IMR-90 (cell line): ENCODE measurements around the gene RAF1. TPM values are rescaled to one million over a fixed set of nuclear protein-coding genes. Genes with fewer than 3 reads are reported as not detected.

Source experiments
- ATAC-seq: fragments of 200-7000 bp; cut with Tn5 transposase; 2 replicates; pipeline ENCODE4 v1.9.1; 2020; ENCODE audit warnings: low read depth, mild to moderate bottlenecking, moderate library complexity
- BruUV-seq: library from RNA; stranded (reverse); fragments of 400-500 nt; replicated peaks from 2 replicates; lab custom pipeline; 2021; lab: Mats Ljungman, UMichigan
- CTCF ChIA-PET: fragments of 300-600 bp; formaldehyde crosslinking; extraction: SDS; loops from one replicate; lab custom pipeline; 2021; ENCODE audit warnings: antibody characterized with exemption; lab: Yijun Ruan, JAX
- POLR2A ChIA-PET: fragments of 300-600 bp; sonication (Branson Sonifier 250); formaldehyde crosslinking; loops from one replicate; lab custom pipeline; 2022; ENCODE audit warnings: antibody characterized with exemption; ENCODE audit not compliant: unreplicated experiment; lab: Charles Lee
- DNase-seq: peaks from one replicate; pipeline ENCODE4 v3.0.0; 2013
- H2AFZ ChIP-seq: replicated peaks from 2 replicates; pipeline ENCODE3; 2013; ENCODE audit warnings: low read length, mild to moderate bottlenecking; ENCODE audit not compliant: poor library complexity
- H2AK5ac ChIP-seq: 2 replicates; pipeline ENCODE4 v1.6.1; 2013; ENCODE audit warnings: low read depth, low read length, inconsistent platforms
- H2AK9ac ChIP-seq: replicated peaks from 2 replicates; pipeline ENCODE3; 2013; ENCODE audit warnings: mild to moderate bottlenecking, low read depth, low read length, moderate library complexity; ENCODE audit not compliant: poor library complexity
- H2BK120ac ChIP-seq: 2 replicates; pipeline ENCODE4 v1.6.1; 2013; ENCODE audit warnings: low read depth, low read length, inconsistent platforms
- H2BK15ac ChIP-seq: 3 replicates; pipeline ENCODE4 v1.6.1; 2013; ENCODE audit warnings: low read depth, low read length, inconsistent platforms
- H2BK20ac ChIP-seq: 2 replicates; pipeline ENCODE4 v1.6.1; 2013; ENCODE audit warnings: low read depth, mild to moderate bottlenecking, inconsistent platforms, low read length, moderate library complexity
- H2BK5ac ChIP-seq: 2 replicates; pipeline ENCODE4 v1.6.1; 2013; ENCODE audit warnings: mild to moderate bottlenecking, low read depth, low read length, inconsistent platforms; ENCODE audit not compliant: poor library complexity, severe bottlenecking
- H3K14ac ChIP-seq: replicated peaks from 2 replicates; pipeline ENCODE4 v1.6.1; 2013; ENCODE audit warnings: low read depth, low read length, inconsistent platforms
- H3K18ac ChIP-seq: 2 replicates; pipeline ENCODE4 v1.6.1; 2013; ENCODE audit warnings: low read depth, low read length, control low read depth
- H3K23ac ChIP-seq: 2 replicates; pipeline ENCODE4 v1.6.1; 2013; ENCODE audit warnings: low read depth, low read length, inconsistent platforms
- H3K27ac ChIP-seq: 2 replicates; pipeline ENCODE4 v1.5.1; 2013; ENCODE audit warnings: mild to moderate bottlenecking, control low read depth, low read length; ENCODE audit not compliant: insufficient read depth
- H3K27me3 ChIP-seq: 2 replicates; pipeline ENCODE4 v1.6.1; 2013; ENCODE audit warnings: low read length; ENCODE audit not compliant: control insufficient read depth, insufficient read depth
- H3K36me3 ChIP-seq: 2 replicates; pipeline ENCODE4 v1.6.1; 2013; ENCODE audit warnings: low read length, mixed read lengths; ENCODE audit not compliant: control insufficient read depth, insufficient read depth
- H3K4ac ChIP-seq: 2 replicates; pipeline ENCODE4 v1.6.1; 2013; ENCODE audit warnings: low read depth, low read length, inconsistent platforms
- H3K4me1 ChIP-seq: 2 replicates; pipeline ENCODE4 v1.6.1; 2013; ENCODE audit warnings: low read length, mixed read lengths; ENCODE audit not compliant: control insufficient read depth, insufficient read depth
- H3K4me2 ChIP-seq: 2 replicates; pipeline ENCODE4 v1.6.1; 2013; ENCODE audit warnings: low read depth, mild to moderate bottlenecking, control low read depth, low read length, moderate library complexity
- H3K4me3 ChIP-seq: 2 replicates; pipeline ENCODE4 v1.5.1; 2013; ENCODE audit warnings: low read depth, mild to moderate bottlenecking, control low read depth, low read length, moderate library complexity; ENCODE audit not compliant: insufficient read depth
- H3K56ac ChIP-seq: 2 replicates; pipeline ENCODE4 v1.6.1; 2013; ENCODE audit warnings: low read length, inconsistent platforms; ENCODE audit not compliant: insufficient read depth; ENCODE audit errors: extremely low read depth
- H3K79me1 ChIP-seq, 2 experiments: 2 replicates each; pipeline ENCODE4 v1.6.1; 2013; ENCODE audit warnings: low read length in 2 of 2, inconsistent platforms in 1 of 2, low read depth in 1 of 2
- H3K9ac ChIP-seq: 2 replicates; pipeline ENCODE4 v1.6.1; 2013; ENCODE audit warnings: low read depth, low read length, control low read depth
- H3K9me1 ChIP-seq: 2 replicates; pipeline ENCODE4 v1.6.1; 2013; ENCODE audit warnings: low read length, inconsistent platforms; ENCODE audit not compliant: insufficient read depth
- H3K9me3 ChIP-seq: 2 replicates; pipeline ENCODE4 v1.6.1; 2013; ENCODE audit warnings: low read length; ENCODE audit not compliant: control insufficient read depth, insufficient read depth
- H4K20me1 ChIP-seq: 2 replicates; pipeline ENCODE4 v1.6.1; 2013; ENCODE audit warnings: low read length, inconsistent platforms; ENCODE audit not compliant: insufficient read depth
- H4K5ac ChIP-seq: 2 replicates; pipeline ENCODE4 v1.6.1; 2013; ENCODE audit warnings: mild to moderate bottlenecking, low read depth, low read length, control low read depth
- H4K8ac ChIP-seq, 2 experiments: 2 replicates each; pipeline ENCODE4 v1.6.1; 2013; ENCODE audit warnings: low read depth in 2 of 2, low read length in 2 of 2, control low read depth in 1 of 2, inconsistent platforms in 1 of 2
- H4K91ac ChIP-seq: 2 replicates; pipeline ENCODE4 v1.6.1; 2013; ENCODE audit warnings: low read depth, low read length, inconsistent platforms; ENCODE audit not compliant: insufficient read depth
- CEBPB ChIP-seq: IDR thresholded peaks from 2 replicates; pipeline ENCODE4 v1.6.1; 2012; ENCODE audit warnings: low read depth, low read length, improper control_type of control experiment
- FOS ChIP-seq: fragments of 150-350 bp; IDR thresholded peaks from 2 replicates; pipeline ENCODE4 v1.6.1; 2016; ENCODE audit warnings: low read depth, low read length
- WGBS, 2 experiments: methylation state at CpG; one replicate each; pipeline versions ENCODE4 v1.1.5 to v1.1.7; 2013; ENCODE audit warnings: missing lambda C conversion rate in 2 of 2; ENCODE audit not compliant: insufficient read length in 1 of 2; ENCODE audit errors: extremely low coverage in 2 of 2; 5-methylcytosine and 5-hydroxymethylcytosine counted together
- dilution Hi-C: fragments of 300-500 bp; cut with HindIII; formaldehyde crosslinking; loops from one replicate; pipeline ENCODE4 v1.14.3; 2018; ENCODE audit warnings: low sequenced_read_pairs; ENCODE audit not compliant: unreplicated experiment
- in situ Hi-C: fragments of 300-500 bp; cut with MboI; formaldehyde crosslinking; loops from 3 replicates; pipeline ENCODE4 v1.14.3; 2019; ENCODE audit warnings: low sequenced_read_pairs, inconsistent platforms, mixed read lengths
- intact Hi-C: fragments of 100-400 bp; cut with micrococcal nuclease; formaldehyde crosslinking; loops from 2 replicates; pipeline ENCODE4 v1.10.0; 2022
- polyA plus RNA-seq, 3 experiments: library from polyadenylated mRNA; depleted of rRNA; stranded (reverse); fragments of >200 nt; gene quantifications; 2 replicates each; pipeline ENCODE4 v1.2.3, GENCODE V29; 2012; ENCODE audit warnings: low replicate concordance in 1 of 3
- total RNA-seq: library from RNA; depleted of rRNA; stranded (reverse); fragments of >200 nt; gene quantifications from 2 replicates; pipeline ENCODE4 v1.2.3, GENCODE V29; 2012

RAF1 gene
- total and polyA plus RNA-seq, 2 of the 4 experiments (the other 2 are of a cell fraction) = 115 to 151 TPM

DNA sequence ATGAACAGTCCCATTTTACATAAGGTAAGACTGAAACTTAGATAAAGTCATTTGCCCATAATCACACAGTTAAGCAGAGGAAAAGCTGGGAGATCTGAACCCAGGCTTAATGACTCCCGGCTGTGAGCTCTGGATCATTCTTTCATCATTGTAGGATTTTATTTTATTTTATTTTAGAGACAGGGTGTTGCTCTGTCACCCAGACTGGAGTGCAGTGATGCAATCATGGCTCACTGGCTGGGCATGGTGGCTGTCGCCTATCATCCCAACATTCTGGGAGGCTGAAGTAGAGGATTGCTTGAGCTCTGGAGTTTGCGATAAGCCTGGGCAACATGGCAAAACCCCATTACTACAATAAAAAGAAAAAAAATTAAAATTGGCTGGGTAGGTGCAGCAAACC, 31.2 kb upstream of the RAF1 start:
- H3K14ac ChIP-seq = no peak overlapping the region
- no peak overlapping the region for H4K8ac ChIP-seq
- H2AFZ ChIP-seq = no peak overlapping the region
- WGBS, 2 experiments = no CpG with 5 or more reads among the region's 3 CpGs
- ChIA-PET POLR2A (no interaction called here), CTCF (no interaction called here)
- H3K4me3 ChIP-seq = no peak overlapping the region
- no peaks in the 10 kb centered on the region for H3K9me3 ChIP-seq
- 0 out of 2 replicates have a peak, but pooled peaks cover 2% of the 10 kb centered on the region for H3K4me1 ChIP-seq
- H4K5ac ChIP-seq = no peak overlapping the region
- H3K4ac ChIP-seq = no peak overlapping the region
- no peak overlapping the region for H2BK15ac ChIP-seq
- intact Hi-C loops = no loop called here
- no peak overlapping the region for H2BK120ac ChIP-seq
- in situ Hi-C loops = no loop called here
- H3K27ac ChIP-seq = no peak overlapping the region
- no TSS peak for BruUV-seq
- H3K27me3 ChIP-seq = no peaks in the 10 kb centered on the region; the same call in 1 of the 2 replicates
- H3K9ac ChIP-seq = no peak overlapping the region
- dilution Hi-C loops = no loop called here
- H3K9me1 ChIP-seq = no peaks in the 10 kb centered on the region; the same call in 1 of the 2 replicates
- H2AK9ac ChIP-seq = no peak overlapping the region
- no peak overlapping the region for H3K56ac ChIP-seq
- H3K18ac ChIP-seq = no peak overlapping the region
- TF ChIP-seq CEBPB = peak; percentile 66
- no peak for TF ChIP-seq FOS
- ATAC-seq = no peak
- H3K4me2 ChIP-seq = no peak overlapping the region
- DNase-seq = no peak
- no peak overlapping the region for H2AK5ac ChIP-seq
- H2BK5ac ChIP-seq = no peak overlapping the region
- no peak overlapping the region for H2BK20ac ChIP-seq
- no peaks in the 10 kb centered on the region for H4K20me1 ChIP-seq
- H4K91ac ChIP-seq = no peak overlapping the region
- H3K23ac ChIP-seq = no peak overlapping the region
- H3K79me1 ChIP-seq = no peaks in the 10 kb centered on the region
- no peaks in the 10 kb centered on the region for H3K36me3 ChIP-seq
